Endothelial cell of umbilical vein (primary cell): ENCODE data around the gene XIAP. TPM values are rescaled to one million over a fixed set of nuclear protein-coding genes. Genes with fewer than 3 reads are reported as not detected.

Source experiments
- BruUV-seq: library from RNA; stranded (reverse); fragments of 400-500 nt; replicated peaks from 2 replicates; lab custom pipeline; 2021; lab: Mats Ljungman, UMichigan
- CTCF ChIA-PET: fragments of 300-600, 350-600 bp; sonication (Branson Sonifier 250); formaldehyde crosslinking; loops from one replicate; lab custom pipeline; 2021; ENCODE audit warnings: antibody characterized with exemption, inconsistent platforms; lab: Charles Lee
- POLR2A ChIA-PET: fragments of 300-600, 350-600 bp; sonication (Branson Sonifier 250); formaldehyde crosslinking; loops from one replicate; lab custom pipeline; 2021; ENCODE audit warnings: antibody characterized with exemption, inconsistent platforms; lab: Charles Lee
- DNase-seq: peaks from one replicate; pipeline ENCODE4 v3.0.0-alpha.2; 2011; ENCODE audit warnings: low read depth, low spot score
- FAIRE-seq: peaks from 2 replicates; lab custom pipeline; 2011; peaks lifted over from hg19 to GRCh38; lab: Jason Lieb, UNC
- H2AFZ ChIP-seq: 2 replicates; pipeline ENCODE4 v1.6.0; 2012; ENCODE audit warnings: low read depth, low read length, control low read depth, inconsistent platforms
- H3K27ac ChIP-seq: 2 replicates; pipeline ENCODE4 v1.5.1; 2011; ENCODE audit warnings: low read depth, mild to moderate bottlenecking, control low read depth, low read length, moderate library complexity; ENCODE audit not compliant: insufficient read depth
- H3K27me3 ChIP-seq, 2 experiments: 2 replicates each; pipeline versions ENCODE4 v1.6.0 to v1.6.1; 2011; ENCODE audit warnings: low read length in 2 of 2, mixed read lengths in 1 of 2; ENCODE audit not compliant: control insufficient read depth in 2 of 2, insufficient read depth in 2 of 2
- H3K36me3 ChIP-seq, 2 experiments: 2 replicates in 1 of 2; 3 replicates in 1 of 2; pipeline ENCODE4 v1.5.1; 2011; ENCODE audit warnings: low read length in 2 of 2, mild to moderate bottlenecking in 1 of 2, moderate library complexity in 1 of 2; ENCODE audit not compliant: control insufficient read depth in 2 of 2, insufficient read depth in 2 of 2; ENCODE audit errors: extremely low read depth in 1 of 2
- H3K4me1 ChIP-seq: 3 replicates; pipeline ENCODE4 v1.5.1; 2011; ENCODE audit warnings: mild to moderate bottlenecking, low read length; ENCODE audit not compliant: control insufficient read depth, insufficient read depth; ENCODE audit errors: extremely low read depth
- H3K4me2 ChIP-seq: 2 replicates; pipeline ENCODE4 v1.6.1; 2011; ENCODE audit warnings: low read length, control low read depth, mixed read lengths; ENCODE audit not compliant: insufficient read depth
- H3K4me3 ChIP-seq, 3 experiments: fragments of 200-600 bp in 1 of 3; sonication (generic), shearing (Covaris generic) in 1 of 3; replicated peaks in 1 of 3; 2 replicates each; pipeline ENCODE4 v1.5.1; 2011 to 2016; ENCODE audit warnings: control low read depth in 3 of 3, low read length in 3 of 3, mild to moderate bottlenecking in 2 of 3, inconsistent platforms in 1 of 3, low read depth in 1 of 3, moderate library complexity in 1 of 3; ENCODE audit not compliant: insufficient read depth in 1 of 3
- H3K79me2 ChIP-seq: 2 replicates; pipeline ENCODE4 v1.6.0; 2012; ENCODE audit warnings: low read length, inconsistent platforms; ENCODE audit not compliant: control insufficient read depth, insufficient read depth
- H3K9ac ChIP-seq: replicated peaks from 2 replicates; pipeline ENCODE3; 2011; ENCODE audit warnings: low read length, control low read depth; ENCODE audit not compliant: insufficient read depth; ENCODE audit errors: extremely low read depth
- H3K9me1 ChIP-seq: replicated peaks from 3 replicates; pipeline ENCODE4 v1.6.0; 2011; ENCODE audit warnings: mild to moderate bottlenecking, low read length; ENCODE audit not compliant: control insufficient read depth, insufficient read depth; ENCODE audit errors: extremely low read depth
- H3K9me3 ChIP-seq: replicated peaks from 2 replicates; pipeline ENCODE4 v1.5.1; 2012; ENCODE audit warnings: low read length, inconsistent platforms; ENCODE audit not compliant: control insufficient read depth, insufficient read depth
- H4K20me1 ChIP-seq: replicated peaks from 2 replicates; pipeline ENCODE3; 2011; ENCODE audit warnings: mild to moderate bottlenecking, low read length; ENCODE audit not compliant: control insufficient read depth, insufficient read depth; ENCODE audit errors: extremely low read depth
- EZH2 ChIP-seq: IDR thresholded peaks from 2 replicates; pipeline ENCODE4 v1.6.1; 2012; ENCODE audit warnings: borderline replicate concordance, low read depth, mild to moderate bottlenecking, moderate library complexity, low read length, inconsistent platforms; ENCODE audit not compliant: severe bottlenecking
- FOS ChIP-seq: IDR thresholded peaks from 2 replicates; pipeline ENCODE4 v1.6.1; 2011; ENCODE audit warnings: mild to moderate bottlenecking, low read length, moderate library complexity, borderline replicate concordance; ENCODE audit not compliant: insufficient read depth
- GATA2 ChIP-seq: IDR thresholded peaks from 2 replicates; pipeline ENCODE4 v1.7.0; 2011; ENCODE audit warnings: low read depth, mild to moderate bottlenecking, moderate library complexity, mixed read lengths, low read length; ENCODE audit not compliant: insufficient read length, insufficient read depth
- JUN ChIP-seq: IDR thresholded peaks from 2 replicates; pipeline ENCODE4 v1.6.1; 2011; ENCODE audit warnings: borderline replicate concordance, low read depth; ENCODE audit not compliant: insufficient read length, insufficient read depth
- MYC ChIP-seq: IDR thresholded peaks from one replicate; pipeline ENCODE4 v1.6.1; 2011; ENCODE audit warnings: mild to moderate bottlenecking, low read depth, low read length
- POLR2A ChIP-seq: IDR thresholded peaks from 2 replicates; pipeline ENCODE4 v1.6.1; 2012; ENCODE audit warnings: low read depth, mild to moderate bottlenecking, control low read depth, low read length
- POLR2AphosphoS5 ChIP-seq: IDR thresholded peaks from 2 replicates; pipeline ENCODE4 v1.6.1; 2012; ENCODE audit warnings: low read depth, mild to moderate bottlenecking, control low read depth, low read length, moderate library complexity; ENCODE audit not compliant: insufficient read depth
- dilution Hi-C: fragments of 300-500 bp; cut with MboI; formaldehyde crosslinking; loops from one replicate; pipeline ENCODE4 v1.15.0; 2019; ENCODE audit warnings: low sequenced_read_pairs; ENCODE audit not compliant: extremely low pct_ligation_motif_present
- intact Hi-C: fragments of 100-400 bp; cut with micrococcal nuclease; formaldehyde crosslinking; loops from one replicate; pipeline ENCODE4 v1.10.0; 2022
- polyA plus RNA-seq, 4 experiments: library from polyadenylated mRNA; depleted of rRNA in 3 of 4; stranded (reverse) in 3 of 4; unstranded in 1 of 4; fragments of >200 nt; gene quantifications; 2 replicates each; pipeline versions ENCODE4 v1.2.1 to v1.2.3, GENCODE V29; 2011 to 2012; ENCODE audit warnings: missing spikeins in 1 of 4
- total RNA-seq: library from RNA; stranded (reverse); gene quantifications from 2 replicates; pipeline ENCODE4 v1.2.3, GENCODE V29; 2021
- TF ChIP-seq, protein P1 (sequence below), 2 donors: IDR thresholded peaks; 1 replicate in 1 of 2; 2 replicates in 1 of 2; pipeline ENCODE4 v1.5.1; 2011; ENCODE audit warnings: low read length in 2 of 2, mild to moderate bottlenecking in 2 of 2, moderate library complexity in 2 of 2, control low read depth in 1 of 2, inconsistent platforms in 1 of 2, low read depth in 1 of 2; ENCODE audit not compliant: insufficient read depth in 1 of 2; ENCODE audit errors: extremely low read depth in 1 of 2
- TF ChIP-seq, protein P2 (sequence below): IDR thresholded peaks from 2 replicates; pipeline ENCODE4 v1.6.1; 2011; ENCODE audit not compliant: insufficient read depth, insufficient read length

XIAP gene
- total and polyA plus RNA-seq, 2 donors (not counting 3 experiments of a cell fraction or from before 2014, with no cell fraction given), result 8.1 to 38.3 TPM

DNA sequence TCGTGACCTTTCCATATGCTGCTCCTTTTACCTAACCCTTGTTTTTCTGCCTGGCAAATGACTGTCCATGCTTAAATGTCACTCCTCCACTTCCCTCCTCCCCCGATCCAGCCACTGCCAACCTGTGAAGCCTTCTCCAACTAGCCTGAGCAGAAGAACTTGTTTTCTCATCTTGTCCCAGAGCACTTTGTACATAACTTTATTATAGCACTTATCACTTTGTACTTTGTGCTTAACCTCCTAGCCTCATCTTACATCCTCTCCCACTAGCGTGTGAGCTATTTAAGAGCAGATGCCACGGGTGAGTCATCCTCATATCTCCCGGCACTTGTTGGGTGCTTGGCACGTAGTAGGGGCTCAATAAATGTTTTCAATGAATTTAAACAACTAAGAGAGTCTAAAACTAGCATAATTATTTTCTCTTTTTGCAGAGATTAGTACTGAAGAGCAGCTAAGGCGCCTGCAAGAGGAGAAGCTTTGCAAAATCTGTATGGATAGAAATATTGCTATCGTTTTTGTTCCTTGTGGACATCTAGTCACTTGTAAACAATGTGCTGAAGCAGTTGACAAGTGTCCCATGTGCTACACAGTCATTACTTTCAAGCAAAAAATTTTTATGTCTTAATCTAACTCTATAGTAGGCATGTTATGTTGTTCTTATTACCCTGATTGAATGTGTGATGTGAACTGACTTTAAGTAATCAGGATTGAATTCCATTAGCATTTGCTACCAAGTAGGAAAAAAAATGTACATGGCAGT, 46.9 kb downstream of the XIAP start:
- Histone ChIP-seq H3K27me3 (no peaks in the 10 kb centered on the region), H3K4me1 (no peaks in the 10 kb centered on the region), H3K4me2 (no peak overlapping the region), H3K9ac (no peak overlapping the region), H3K4me3 (no peak overlapping the region), H3K9me1 (no peaks in the 10 kb centered on the region), H2AFZ (no peak overlapping the region), H4K20me1 (no peaks in the 10 kb centered on the region), H3K9me3 (no peaks in the 10 kb centered on the region), H3K36me3 (no peaks in the 10 kb centered on the region), H3K27ac (no peak overlapping the region), H3K79me2 (no peaks in the 10 kb centered on the region)
- intact Hi-C loops (no loop called here), dilution Hi-C loops (no loop called here)
- TF ChIP-seq JUN (no peak), POLR2AphosphoS5 (no peak), GATA2 (no peak), FOS (no peak), MYC (no peak), POLR2A (no peak), EZH2 (no peak)
- TF ChIP-seq, protein P1, sequence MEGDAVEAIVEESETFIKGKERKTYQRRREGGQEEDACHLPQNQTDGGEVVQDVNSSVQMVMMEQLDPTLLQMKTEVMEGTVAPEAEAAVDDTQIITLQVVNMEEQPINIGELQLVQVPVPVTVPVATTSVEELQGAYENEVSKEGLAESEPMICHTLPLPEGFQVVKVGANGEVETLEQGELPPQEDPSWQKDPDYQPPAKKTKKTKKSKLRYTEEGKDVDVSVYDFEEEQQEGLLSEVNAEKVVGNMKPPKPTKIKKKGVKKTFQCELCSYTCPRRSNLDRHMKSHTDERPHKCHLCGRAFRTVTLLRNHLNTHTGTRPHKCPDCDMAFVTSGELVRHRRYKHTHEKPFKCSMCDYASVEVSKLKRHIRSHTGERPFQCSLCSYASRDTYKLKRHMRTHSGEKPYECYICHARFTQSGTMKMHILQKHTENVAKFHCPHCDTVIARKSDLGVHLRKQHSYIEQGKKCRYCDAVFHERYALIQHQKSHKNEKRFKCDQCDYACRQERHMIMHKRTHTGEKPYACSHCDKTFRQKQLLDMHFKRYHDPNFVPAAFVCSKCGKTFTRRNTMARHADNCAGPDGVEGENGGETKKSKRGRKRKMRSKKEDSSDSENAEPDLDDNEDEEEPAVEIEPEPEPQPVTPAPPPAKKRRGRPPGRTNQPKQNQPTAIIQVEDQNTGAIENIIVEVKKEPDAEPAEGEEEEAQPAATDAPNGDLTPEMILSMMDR (IDR thresholded peaks at IDR 0.05; ENCODE audit: extremely low read depth in 1 of 2, insufficient read depth in 1 of 2, low read depth in 1 of 2, low read length in 2 of 2), result no peak
- TF ChIP-seq, protein P2, sequence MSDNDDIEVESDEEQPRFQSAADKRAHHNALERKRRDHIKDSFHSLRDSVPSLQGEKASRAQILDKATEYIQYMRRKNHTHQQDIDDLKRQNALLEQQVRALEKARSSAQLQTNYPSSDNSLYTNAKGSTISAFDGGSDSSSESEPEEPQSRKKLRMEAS, result no peak
- CTCF ChIA-PET, result no interaction called here
- POLR2A ChIA-PET, result no interaction called here
- DNase-seq (no peak), FAIRE-seq (no peak)
- no TSS peak for BruUV-seq
